OCI-LY7 (cell line): ENCODE results near the gene UBTD1. TPM values are rescaled to one million over a fixed set of nuclear protein-coding genes. Genes with fewer than 3 reads are reported as not detected.

Experiments used
- BruUV-seq: library from RNA; stranded (reverse); fragments of 400-500 nt; replicated peaks from 2 replicates; lab custom pipeline; 2021; lab: Mats Ljungman, UMichigan
- CTCF ChIA-PET: fragments of 300-600 bp; sonication (Branson Sonifier 250); formaldehyde crosslinking; loops from one replicate; lab custom pipeline; 2022; ENCODE audit warnings: antibody characterized with exemption; ENCODE audit not compliant: unreplicated experiment; lab: Charles Lee
- POLR2A ChIA-PET: fragments of 300-600 bp; sonication (Branson Sonifier 250); formaldehyde crosslinking; loops from one replicate; lab custom pipeline; 2022; ENCODE audit warnings: antibody characterized with exemption; lab: Charles Lee
- DNase-seq: peaks from one replicate; pipeline ENCODE4 v3.0.0-alpha.2; 2015; ENCODE audit warnings: low spot score
- H2AFZ ChIP-seq: fragments of 200-600 bp; sonication (generic), shearing (Covaris generic); 2 replicates; pipeline ENCODE4 v1.6.1; 2014; ENCODE audit warnings: mild to moderate bottlenecking, antibody characterized with exemption, low read length, moderate library complexity
- H3K27ac ChIP-seq: fragments of 200-600 bp; sonication (generic); 2 replicates; pipeline ENCODE4 v1.5.1; 2014; ENCODE audit warnings: mixed run types, low read depth, mild to moderate bottlenecking, moderate library complexity, low read length, inconsistent platforms; ENCODE audit not compliant: poor library complexity, severe bottlenecking
- H3K36me3 ChIP-seq: fragments of 200-600 bp; sonication (generic); 2 replicates; pipeline ENCODE4 v1.6.1; 2014; ENCODE audit warnings: mild to moderate bottlenecking, antibody characterized with exemption, low read length, moderate library complexity, mixed read lengths; ENCODE audit not compliant: insufficient read depth
- H3K4me1 ChIP-seq: fragments of 200-600 bp; sonication (generic); 2 replicates; pipeline ENCODE4 v1.5.1; 2014; ENCODE audit warnings: mild to moderate bottlenecking, low read length; ENCODE audit not compliant: insufficient read depth, poor library complexity, severe bottlenecking
- H3K4me2 ChIP-seq: fragments of 200-600 bp; sonication (generic); 2 replicates; pipeline ENCODE4 v1.6.1; 2014; ENCODE audit warnings: mild to moderate bottlenecking, low read length
- H3K4me3 ChIP-seq: fragments of 200-600 bp; sonication (generic); 2 replicates; pipeline ENCODE4 v1.5.1; 2014; ENCODE audit warnings: mild to moderate bottlenecking, low read depth, low read length; ENCODE audit not compliant: poor library complexity, severe bottlenecking
- H3K79me2 ChIP-seq: fragments of 200-600 bp; sonication (generic); 2 replicates; pipeline ENCODE4 v1.6.1; 2016; ENCODE audit warnings: low read depth, mild to moderate bottlenecking, low read length, moderate library complexity, mixed read lengths; ENCODE audit not compliant: insufficient read depth
- H3K9me2 ChIP-seq: fragments of 200-600 bp; sonication (generic); 2 replicates; pipeline ENCODE4 v1.6.1; 2016; ENCODE audit warnings: mild to moderate bottlenecking, low read length, mixed read lengths; ENCODE audit not compliant: insufficient read depth
- H3K9me3 ChIP-seq: fragments of 200-600 bp; sonication (generic); 2 replicates; pipeline ENCODE4 v1.6.1; 2014; ENCODE audit warnings: mild to moderate bottlenecking, mixed run types, low read length, mixed read lengths
- H4K20me1 ChIP-seq: fragments of 200-600 bp; sonication (generic); 2 replicates; pipeline ENCODE4 v1.6.1; 2014; ENCODE audit warnings: mild to moderate bottlenecking, antibody characterized with exemption, low read length, moderate library complexity, mixed read lengths; ENCODE audit not compliant: insufficient read depth
- CTCF ChIP-seq: fragments of 200-600 bp; sonication (generic); conservative IDR thresholded peaks from 2 replicates; pipeline ENCODE4 v1.5.1; 2014; ENCODE audit warnings: mild to moderate bottlenecking, antibody characterized with exemption, low read length, moderate library complexity, mixed read lengths
- EZH2phosphoT487 ChIP-seq: fragments of 200-600 bp; sonication (generic); IDR thresholded peaks from 2 replicates; pipeline ENCODE4 v1.6.1; 2018; ENCODE audit warnings: low read depth, borderline replicate concordance, mild to moderate bottlenecking, mixed run types, antibody characterized with exemption, low read length, moderate library complexity, mixed read lengths
- intact Hi-C: fragments of 100-400 bp; cut with micrococcal nuclease; formaldehyde crosslinking; loops from one replicate; pipeline ENCODE4 v1.10.0; 2022; ENCODE audit not compliant: unreplicated experiment
- total RNA-seq, 2 experiments: library from RNA; depleted of rRNA in 1 of 2; stranded (reverse); fragments of >200 nt in 1 of 2; shearing (Covaris generic) in 1 of 2; gene quantifications; 2 replicates each; pipeline ENCODE4 v1.2.3, GENCODE V29; 2014 to 2022

The UBTD1 gene
- total RNA-seq, 2 experiments from 2014 or later: 1.4 to 2.2 TPM

- Histone ChIP-seq H3K4me2 (no peak overlapping the region), H4K20me1 (no peaks in the 10 kb centered on the region), H2AFZ (0 out of 2 replicates have a peak overlapping the region, but pooled peaks have one; percentile 21), H3K4me1 (peaks cover 15% of the 10 kb centered on the region), H3K79me2 (no peaks in the 10 kb centered on the region), H3K9me3 (no peaks in the 10 kb centered on the region), H3K27ac (no peak overlapping the region), H3K9me2 (no peaks in the 10 kb centered on the region), H3K4me3 (no peak overlapping the region), H3K36me3 (no peaks in the 10 kb centered on the region)
- POLR2A ChIA-PET: interaction anchor here (0.7 kb wide), 1 partner anchor 41 kb away, joined by 3 read pairs; no protein-coding TSS in a partner anchor
- no peak for DNase-seq
- CTCF ChIA-PET: no interaction called here
- intact Hi-C loops: no loop called here
- TF ChIP-seq CTCF (no peak), EZH2phosphoT487 (no peak)
- BruUV-seq: no TSS peak
Observed at GRCh38 chr10:97587183-97587582, 88.5 kb downstream of the UBTD1 start.

- Histone ChIP-seq H3K4me2 (no peak within 1 kb of the TSS), H2AFZ (no peak within 1 kb of the TSS), H3K79me2 (no peaks in the 10 kb centered on the region), H3K9me2 (no peaks in the 10 kb centered on the region), H3K27ac (no peak within 1 kb of the TSS), H3K4me3 (no peak within 1 kb of the TSS), H3K4me1 (peaks cover 15% of the 10 kb centered on the region), H3K9me3 (no peaks in the 10 kb centered on the region), H3K36me3 (no peaks in the 10 kb centered on the region), H4K20me1 (no peaks in the 10 kb centered on the region)
- ChIA-PET CTCF (no interaction called here), POLR2A (interaction anchor here (0.6 kb wide), 1 partner anchor 48 kb away, joined by 5 read pairs; no protein-coding TSS in a partner anchor)
- no TSS peak for BruUV-seq
- TF ChIP-seq EZH2phosphoT487 (no peak), CTCF (no peak)
- DNase-seq: no peak
- intact Hi-C loops: no loop called here
Observed at GRCh38 chr10:97589479-97589878, 90.8 kb downstream of the UBTD1 start, which contains the start of gene C10orf62. TSS of gene C10orf62 (plus strand) at chr10:97589721. CDS start at chr10:97589898, 177 bp downstream.

- DNase-seq: no peak
- H3K4me1 ChIP-seq: peaks cover 15% of the 10 kb centered on the region
- H3K79me2 ChIP-seq: no peaks in the 10 kb centered on the region
- H3K9me3 ChIP-seq: no peaks in the 10 kb centered on the region
- H3K4me2 ChIP-seq: no peak overlapping the region
- H4K20me1 ChIP-seq: no peaks in the 10 kb centered on the region
- ChIA-PET POLR2A (interaction anchor here (0.6 kb wide), 1 partner anchor 48 kb away, joined by 5 read pairs; no protein-coding TSS in a partner anchor), CTCF (interaction anchor here (1.1 kb wide), 1 partner anchor 22 kb away, joined by 4 read pairs; no protein-coding TSS in a partner anchor)
- no TSS peak for BruUV-seq
- intact Hi-C loops: no loop called here
- no peaks in the 10 kb centered on the region for H3K36me3 ChIP-seq
- TF ChIP-seq CTCF (no peak), EZH2phosphoT487 (no peak)
- H3K27ac ChIP-seq: no peak overlapping the region
- H3K4me3 ChIP-seq: no peak overlapping the region
- H3K9me2 ChIP-seq: no peaks in the 10 kb centered on the region
- no peak overlapping the region for H2AFZ ChIP-seq
Observed at GRCh38 chr10:97590082-97590747, 91.5 kb downstream of the UBTD1 start.
